ENCODE measurements around the gene ARHGEF28.

ARHGEF28 gene

GRCh38 chr5:73783828-73784227 lies 157.8 kb downstream of the ARHGEF28 start:
- no peak for DNase-seq

DNA sequence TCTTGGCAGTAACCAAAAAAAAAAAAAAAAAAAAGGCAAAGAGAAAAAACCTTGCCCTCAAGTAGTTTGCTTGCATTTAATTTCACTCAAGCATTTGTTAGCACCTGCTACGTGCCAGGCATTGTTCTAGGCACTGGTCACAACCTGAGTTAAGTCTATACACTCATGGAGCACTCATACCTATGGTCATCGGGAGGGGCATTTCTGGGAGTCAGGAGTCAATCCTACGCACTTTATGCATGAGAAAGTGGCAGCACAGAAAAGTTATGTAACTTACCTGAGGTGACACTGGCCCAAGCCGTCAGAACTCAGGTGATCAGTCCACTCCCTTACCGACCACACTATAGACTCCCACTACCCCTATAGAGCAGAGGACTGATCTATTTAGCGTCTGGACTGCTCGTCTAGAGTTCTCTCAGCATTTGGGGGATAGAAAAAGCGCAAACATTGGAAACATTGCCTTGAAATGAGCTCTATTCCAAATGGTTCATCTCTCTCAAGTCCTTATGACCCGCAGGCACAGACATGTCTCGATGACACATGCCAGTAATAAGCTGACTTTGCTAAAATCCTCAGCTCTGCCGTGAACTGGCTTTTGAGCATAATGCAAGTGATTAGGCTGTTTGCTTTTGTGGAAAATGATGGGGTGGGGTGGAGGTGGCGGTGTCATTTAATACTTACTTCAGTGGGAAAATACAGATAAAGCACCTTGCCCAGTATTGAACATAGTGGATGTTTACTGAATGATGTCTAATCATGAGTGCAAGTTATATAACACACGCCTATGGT lies 160.2 kb downstream of the ARHGEF28 start:
- DNase-seq = no peak

DNA sequence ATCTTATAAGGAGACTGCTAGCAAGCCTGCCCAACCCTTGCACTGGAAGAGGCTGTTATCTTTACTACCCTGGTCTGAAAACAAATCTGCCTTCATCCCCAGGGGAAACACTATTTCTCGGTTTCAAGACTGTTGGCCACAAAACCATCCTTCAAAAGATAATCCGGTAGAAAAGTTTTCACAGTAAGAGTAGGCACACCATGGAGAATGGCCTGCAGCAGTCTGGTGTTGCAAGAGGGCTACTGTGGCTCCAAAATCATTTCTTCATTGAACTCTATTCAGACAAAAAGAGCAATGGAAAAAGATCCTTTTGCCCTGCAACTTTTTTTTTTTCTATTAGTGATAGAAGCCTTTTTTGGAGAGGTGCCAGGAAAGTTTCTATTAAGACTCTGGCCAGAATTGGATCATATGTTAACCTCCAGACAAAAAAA lies 163.9 kb downstream of the ARHGEF28 start:
- no peak for DNase-seq

DNA sequence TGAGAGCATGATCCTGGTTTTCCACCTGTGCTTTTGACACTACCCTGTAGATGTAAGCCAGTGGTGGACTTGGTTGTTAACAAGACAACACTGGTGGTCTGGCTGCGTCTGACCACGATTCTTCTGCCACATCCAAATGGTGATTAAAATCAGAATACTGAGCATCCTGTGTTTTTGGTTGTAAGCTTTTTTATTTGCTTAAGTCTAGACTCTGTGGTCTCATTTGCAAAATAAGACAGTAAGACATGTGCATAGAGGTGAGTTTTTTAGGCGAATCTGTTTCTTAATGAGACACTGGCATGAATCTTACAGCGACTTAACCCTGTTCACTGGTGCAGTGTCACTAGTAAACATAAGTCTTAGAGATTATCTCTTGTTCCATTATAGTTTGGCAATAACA lies 165.4 kb downstream of the ARHGEF28 start:
- DNase-seq = no peak

DNA sequence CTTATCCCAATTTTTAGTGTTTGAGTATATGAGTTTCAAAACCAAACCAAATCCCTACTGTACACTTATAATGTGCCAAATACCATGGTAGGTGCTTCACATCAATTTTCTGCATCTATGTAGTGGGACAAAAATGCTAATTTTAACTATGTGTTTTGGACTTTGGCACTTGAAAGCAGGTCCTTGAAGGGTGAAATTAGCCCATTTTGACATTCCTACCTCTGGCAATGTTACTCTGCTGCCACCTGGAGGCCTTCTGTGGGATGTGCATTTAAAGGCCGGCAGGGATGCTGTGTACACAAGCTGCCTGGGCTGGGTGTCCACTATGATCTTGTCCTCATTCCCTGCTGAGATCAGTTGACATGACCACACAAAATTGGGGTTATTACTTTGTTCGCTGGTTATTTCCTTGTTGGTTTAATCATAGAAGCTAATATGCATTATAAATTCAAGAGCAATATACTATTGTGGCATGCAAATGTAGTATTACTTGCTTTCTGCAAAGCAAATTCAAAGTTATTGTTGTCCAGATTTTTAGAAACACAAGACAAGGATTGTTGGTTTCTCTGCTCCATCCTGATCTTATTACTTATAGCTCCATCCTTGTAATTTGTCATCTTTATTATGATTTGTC lies 166.8 kb downstream of the ARHGEF28 start:
- no peak for DNase-seq

- DNase-seq = no peak
Measured at GRCh38 chr5:73793911-73794310, 167.9 kb downstream of the ARHGEF28 start.

- no peak for DNase-seq
Measured at GRCh38 chr5:73796164-73797131, 170.5 kb downstream of the ARHGEF28 start.

GRCh38 chr5:73797132-73797510 lies 171.1 kb downstream of the ARHGEF28 start:
- DNase-seq = no peak

GRCh38 chr5:73799401-73799972 lies 173.5 kb downstream of the ARHGEF28 start:
- DNase-seq = no peak

GRCh38 chr5:73801686-73802085 lies 175.7 kb downstream of the ARHGEF28 start:
- DNase-seq = no peak

GRCh38 chr5:73805449-73805848 lies 179.5 kb downstream of the ARHGEF28 start:
- DNase-seq = no peak

DNA sequence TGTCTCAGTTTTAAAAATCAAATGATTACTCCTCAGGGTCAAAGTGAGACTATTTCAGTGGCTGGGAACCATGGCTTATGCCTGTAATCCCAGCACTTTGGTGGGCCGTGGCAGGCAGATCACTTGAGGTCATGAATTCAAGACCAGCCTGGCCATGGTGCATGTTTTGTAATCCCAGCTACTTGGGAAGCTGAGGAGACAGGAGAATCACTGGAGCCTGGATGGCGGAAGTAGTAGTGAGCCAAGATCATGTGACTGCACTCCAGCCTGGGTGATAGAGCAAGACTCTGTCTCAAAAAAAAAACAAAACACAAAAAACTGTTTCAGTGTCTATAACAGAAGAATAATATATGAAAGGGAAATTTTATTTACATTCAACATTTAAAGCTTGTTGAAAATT lies 182.9 kb downstream of the ARHGEF28 start:
- DNase-seq = no peak

DNA sequence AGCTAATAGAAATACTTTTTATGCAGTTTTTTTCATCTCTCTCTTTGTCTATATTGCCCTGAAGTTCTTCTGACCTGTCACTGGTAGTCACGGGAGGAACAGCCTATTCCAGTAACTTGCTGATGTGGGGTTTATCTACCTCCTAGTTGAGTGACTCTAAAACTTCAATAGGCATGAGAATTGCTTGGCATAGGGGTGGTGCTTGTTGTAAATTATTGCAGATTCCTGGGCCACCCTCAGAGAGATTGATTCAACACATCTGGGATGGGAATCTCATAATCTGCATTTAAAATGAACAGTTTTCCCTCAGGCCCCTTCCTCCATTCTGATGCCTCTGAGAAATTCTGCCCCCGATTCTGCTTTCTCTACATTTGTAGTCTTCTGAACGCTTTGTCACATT lies 184.4 kb downstream of the ARHGEF28 start:
- DNase-seq = no peak

- no peak for DNase-seq
Measured at GRCh38 chr5:73812457-73812856, 186.5 kb downstream of the ARHGEF28 start.

DNA sequence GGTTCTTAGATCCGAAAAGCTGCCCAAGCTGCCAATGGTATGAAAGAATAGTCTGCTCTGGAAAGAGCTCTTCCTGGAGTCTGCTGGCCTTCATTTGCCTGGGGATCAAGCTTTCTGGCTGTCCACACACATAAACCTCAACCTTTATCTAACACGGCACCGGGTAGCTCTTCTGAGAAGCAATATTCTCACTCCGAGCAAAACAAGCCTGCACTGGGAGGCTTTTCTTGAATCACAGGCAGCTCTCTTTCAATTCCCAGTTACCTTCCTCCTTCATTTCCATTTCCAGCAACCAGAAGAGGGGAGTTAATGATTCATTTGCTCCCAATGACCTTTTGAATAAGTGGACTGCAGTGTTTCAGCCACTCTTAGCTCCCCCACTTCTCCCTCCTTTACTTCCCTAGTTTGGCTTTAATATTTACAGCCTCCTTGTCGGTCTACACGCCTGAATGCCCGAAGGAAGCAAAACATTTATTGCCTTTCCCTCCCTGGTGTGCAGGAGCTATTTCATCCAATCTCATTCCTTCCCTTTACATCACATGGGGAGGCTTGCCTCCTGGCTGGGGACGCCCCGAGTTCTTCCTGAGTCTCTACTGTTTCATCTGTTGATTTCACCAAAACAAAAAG lies 187.1 kb downstream of the ARHGEF28 start:
- DNase-seq = no peak

GRCh38 chr5:73814233-73814846 lies 188.3 kb downstream of the ARHGEF28 start:
- no peak for DNase-seq

DNA sequence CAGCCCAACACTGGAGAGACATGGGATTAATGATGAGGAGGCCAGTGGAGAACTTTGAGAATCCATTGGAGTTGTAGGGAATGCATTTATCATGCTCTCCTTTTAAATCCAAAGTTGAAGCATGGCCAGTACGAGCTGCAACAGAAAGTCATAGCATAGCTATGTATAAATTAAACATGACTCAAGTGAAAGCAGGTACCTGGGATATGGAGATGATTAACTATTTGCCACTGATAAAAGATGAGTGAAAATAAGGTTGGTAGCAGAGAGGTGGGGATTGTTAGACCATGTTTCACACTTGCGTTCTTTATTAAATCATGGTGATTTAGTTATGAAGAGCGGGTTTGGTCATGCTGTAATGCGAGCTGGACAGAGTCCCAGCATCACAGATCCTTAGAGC lies 189.6 kb downstream of the ARHGEF28 start:
- no peak for DNase-seq

DNA sequence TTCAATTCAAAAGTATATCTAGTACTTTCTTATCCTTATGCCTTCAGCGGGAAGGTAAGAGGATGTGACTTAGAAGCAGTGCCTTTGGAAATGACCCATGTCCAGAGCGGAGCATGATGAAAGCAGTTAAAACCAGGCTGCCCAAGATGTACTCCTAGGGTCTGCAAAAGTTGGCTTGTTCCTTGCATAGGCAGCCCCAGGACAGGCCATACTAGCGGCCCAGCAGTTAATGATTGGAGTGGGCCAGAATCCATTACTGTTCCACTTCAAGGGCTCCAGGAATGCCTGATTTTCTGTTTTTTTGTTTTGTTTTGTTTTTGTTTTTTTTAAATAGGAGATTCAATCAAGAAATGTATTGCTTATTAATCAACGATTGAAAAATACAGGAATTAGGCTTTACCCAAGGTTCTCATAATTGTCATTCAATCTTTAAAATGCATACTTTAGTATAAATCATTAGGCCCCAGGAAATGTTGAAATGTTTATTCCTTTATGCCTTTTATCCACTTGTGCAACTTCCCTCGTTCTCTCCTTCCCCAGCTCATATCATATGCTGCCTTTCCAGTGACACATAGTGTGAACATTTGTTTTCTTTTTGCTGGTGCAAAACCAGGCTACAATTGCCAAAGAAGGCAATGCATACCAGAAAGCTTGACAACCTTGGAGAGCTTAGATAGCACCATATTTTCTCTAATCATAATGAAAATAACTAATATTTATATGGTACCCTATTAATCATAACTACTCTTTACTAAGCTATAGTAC lies 190.8 kb downstream of the ARHGEF28 start:
- DNase-seq = no peak

- DNase-seq = no peak
Measured at GRCh38 chr5:73818357-73818756, 192.4 kb downstream of the ARHGEF28 start.

GRCh38 chr5:73820326-73820725 lies 194.3 kb downstream of the ARHGEF28 start:
- DNase-seq = no peak

GRCh38 chr5:73821003-73821402 lies 195.0 kb downstream of the ARHGEF28 start:
- DNase-seq = no peak

All from NCI-H526 treated with DMSO at 0.1 percent for 48 hours (cell line).